Right lobe of liver (tissue), 6 donors: ENCODE results near the gene SLC39A2. TPM values are rescaled to one million over a fixed set of nuclear protein-coding genes. Genes with fewer than 3 reads are reported as not detected.

Source experiments
- ATAC-seq, 4 donors: fragments of 200-7000 bp; cut with Tn5 transposase; one replicate each; pipeline ENCODE4 v1.9.1; 2020; ENCODE audit warnings: mild to moderate bottlenecking in 4 of 4, moderate library complexity in 4 of 4
- DNase-seq, 3 donors: peaks; one replicate each; pipeline ENCODE4 v3.0.0-alpha.2; 2020
- H3K27ac ChIP-seq, 3 donors: fragments of 200-600 bp; one replicate each; pipeline ENCODE4 v1.8.0; 2022
- H3K27me3 ChIP-seq, 2 donors: fragments of 200-600 bp; one replicate each; pipeline ENCODE4 v1.8.0; 2022
- H3K36me3 ChIP-seq, 4 donors: fragments of 200-600 bp; sonication (generic) in 1 of 4; one replicate each; pipeline versions ENCODE4 v1.5.1 to v1.8.0; 2017 to 2022; ENCODE audit warnings: control low read depth in 1 of 4
- H3K4me1 ChIP-seq, 4 donors: fragments of 200-600 bp; sonication (generic) in 1 of 4; one replicate each; pipeline versions ENCODE4 v1.5.1 to v1.8.0; 2017 to 2022; ENCODE audit warnings: control low read depth in 1 of 4
- H3K4me3 ChIP-seq, 3 donors: fragments of 200-600 bp; one replicate each; pipeline ENCODE4 v1.8.0; 2022
- H3K9me3 ChIP-seq, 4 donors: fragments of 200-600 bp; sonication (generic) in 1 of 4; one replicate each; pipeline versions ENCODE4 v1.5.1 to v1.8.0; 2017 to 2022; ENCODE audit warnings: control low read depth in 1 of 4
- CTCF ChIP-seq, 4 donors: fragments of 200-600 bp in 3 of 4; fragments of 450-650 bp in 1 of 4; IDR thresholded peaks; one replicate each; pipeline versions ENCODE4 v1.5.1 to v1.8.0; 2016 to 2022; ENCODE audit warnings: antibody characterized with exemption in 4 of 4, mild to moderate bottlenecking in 2 of 4
- POLR2A ChIP-seq: fragments of 450-650 bp; IDR thresholded peaks from one replicate; pipeline ENCODE4 v1.6.1; 2017; ENCODE audit warnings: antibody characterized with exemption, mild to moderate bottlenecking
- WGBS: methylation state at CpG from one replicate; pipeline ENCODE4 v1.1.6; 2018; ENCODE audit warnings: low coverage, low lambda C conversion rate; ENCODE audit not compliant: insufficient coverage; ENCODE audit errors: missing lambda C conversion rate; 5-methylcytosine and 5-hydroxymethylcytosine counted together
- intact Hi-C, 2 donors: fragments of 100-400 bp; cut with DNase I; formaldehyde crosslinking; loops; one replicate each; pipeline versions ENCODE4 v1.11.2 to v1.14.1; 2022
- total RNA-seq, 6 experiments: library from RNA; depleted of rRNA in 2 of 6; stranded (reverse); fragments of >200 nt in 2 of 6; fragmentation: NEBNext Ultra II Directional in 3 of 6; extraction: Animal tissue kit (Norgen Biotek cat#: 25700) in 3 of 6; gene quantifications; one replicate each; pipeline versions ENCODE4 v1.1.0 to v1.2.4, GENCODE V29; 2016 to 2023
- donor health status: DM: no; HTN: yes; CAD: no.
- donor health status: DM: no; HTN: no; CAD: no.
- donor health status: DM: no; HTN: no; CAD: no.
- donor health status: DM: no; HTN: yes; CAD: no.
- donor health status: DM: no; HTN: yes; CAD: no.

The SLC39A2 gene
- total RNA-seq, 6 experiments from 2014 or later, result not detected

- TF ChIP-seq POLR2A, result no peak
- no peak for TF ChIP-seq CTCF (IDR thresholded peaks at IDR 0.05)
- H3K4me1 ChIP-seq, result peaks cover 0 to 10% (median under 1%) of the 10 kb centered on the region in 4 donors
- intact Hi-C loops, result loop anchor here (5.0 to 10.0 kb wide), 2 partner anchors 75 to 77 kb away; partner anchors contain the start of gene ZNF219 (in 1 of the 2)
- H3K9me3 ChIP-seq, result no peaks in the 10 kb centered on the region
- H3K36me3 ChIP-seq, result peaks cover 0 to 50% (median 29%) of the 10 kb centered on the region in 4 donors
- DNase-seq (no peak), ATAC-seq (peak in 3 of 4 donors; percentile 3 to 12 (median 9))
- 62% methylated on average over 12 of the region's 28 CpGs for WGBS
- no peak overlapping the region for H3K4me3 ChIP-seq
- no peaks in the 10 kb centered on the region for H3K27me3 ChIP-seq
- no peak overlapping the region for H3K27ac ChIP-seq
Measured at GRCh38 chr14:21017528-21018245, 18.6 kb downstream of the SLC39A2 start.

- H3K9me3 ChIP-seq, result no peaks in the 10 kb centered on the region
- peaks cover 0 to 16% (median 2%) of the 10 kb centered on the region in 4 donors for H3K4me1 ChIP-seq
- H3K27me3 ChIP-seq, result no peaks in the 10 kb centered on the region
- TF ChIP-seq POLR2A (no peak), CTCF (IDR thresholded peaks at IDR 0.05) (no peak)
- peaks cover 0 to 50% (median 29%) of the 10 kb centered on the region in 4 donors for H3K36me3 ChIP-seq
- DNase-seq (no peak), ATAC-seq (no peak)
- intact Hi-C loops, result loop anchor here (5.0 to 10.0 kb wide), 2 partner anchors 74 to 77 kb away; partner anchors contain the start of gene ZNF219 (in 1 of the 2)
- WGBS, result 64% methylated on average over 3 of the region's 7 CpGs
- no peak overlapping the region for H3K27ac ChIP-seq
- H3K4me3 ChIP-seq, result no peak overlapping the region
Measured at GRCh38 chr14:21018286-21018685, 19.2 kb downstream of the SLC39A2 start.

DNA sequence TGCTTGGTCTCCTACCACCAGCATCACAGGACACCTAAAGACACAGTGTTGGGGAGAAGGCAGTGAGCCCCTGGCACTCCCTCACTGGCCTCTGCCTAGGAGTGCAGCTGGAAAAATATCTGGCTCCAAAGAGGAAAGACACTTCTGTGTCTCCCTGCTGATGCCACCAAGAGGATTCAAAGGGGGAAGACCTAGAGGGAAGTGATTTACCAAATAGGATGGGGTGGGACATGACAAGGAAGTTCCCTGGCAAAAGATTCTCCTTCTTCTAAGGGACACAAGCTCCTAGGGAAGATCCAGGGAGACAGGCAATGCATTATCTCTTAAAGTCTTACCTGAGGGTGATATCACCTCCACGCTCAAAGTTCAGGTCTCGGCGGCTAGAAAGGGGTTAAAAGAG is 19.7 kb downstream of the SLC39A2 start:
- no peak overlapping the region for H3K4me3 ChIP-seq
- H3K9me3 ChIP-seq, result no peaks in the 10 kb centered on the region
- no peaks in the 10 kb centered on the region for H3K27me3 ChIP-seq
- 90% methylated on average over 3 of the region's 3 CpGs for WGBS
- no peak for ATAC-seq
- TF ChIP-seq CTCF (IDR thresholded peaks at IDR 0.05) (no peak), POLR2A (no peak)
- intact Hi-C loops, result loop anchor here (5.0 to 10.0 kb wide), 2 partner anchors 74 to 76 kb away; partner anchors contain the start of gene ZNF219 (in 1 of the 2)
- no peak for DNase-seq
- H3K4me1 ChIP-seq, result peaks cover 0 to 17% (median 2%) of the 10 kb centered on the region in 4 donors
- peaks cover 0 to 50% (median 29%) of the 10 kb centered on the region in 4 donors for H3K36me3 ChIP-seq
- no peak overlapping the region for H3K27ac ChIP-seq

DNA sequence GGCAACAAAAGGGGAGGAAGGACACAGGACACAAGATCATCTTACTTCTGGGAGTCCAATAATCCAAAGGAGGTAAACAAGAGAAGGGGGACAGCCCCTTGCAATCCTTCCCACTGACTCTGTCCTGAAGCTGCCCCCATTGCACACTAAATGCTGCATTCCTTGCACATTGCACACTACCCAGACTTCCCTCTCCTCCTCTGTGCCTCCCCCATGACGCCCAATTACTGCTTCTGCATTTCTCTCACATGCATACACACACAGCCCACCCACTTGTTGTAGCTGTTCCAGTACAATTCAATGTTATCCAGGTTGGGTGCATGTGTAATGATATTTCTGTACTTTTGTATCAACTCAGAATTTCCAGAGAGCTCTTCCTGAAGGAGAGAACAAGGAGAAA is 20.3 kb downstream of the SLC39A2 start:
- intact Hi-C loops, result loop anchor here (5.0 to 10.0 kb wide), 2 partner anchors 73 to 75 kb away; partner anchors contain the start of gene ZNF219 (in 1 of the 2)
- 38% methylated on average over 1 of the region's 1 CpG for WGBS
- no peak for ATAC-seq
- no peak for TF ChIP-seq POLR2A
- TF ChIP-seq CTCF (IDR thresholded peaks at IDR 0.05), result no peak
- peaks cover 0 to 17% (median 2%) of the 10 kb centered on the region in 4 donors for H3K4me1 ChIP-seq
- no peak overlapping the region for H3K27ac ChIP-seq
- H3K9me3 ChIP-seq, result no peaks in the 10 kb centered on the region
- H3K4me3 ChIP-seq, result no peak overlapping the region
- no peaks in the 10 kb centered on the region for H3K27me3 ChIP-seq
- peaks cover 0 to 50% (median 29%) of the 10 kb centered on the region in 4 donors for H3K36me3 ChIP-seq
- no peak for DNase-seq
